Measurements from ENCODE around the gene VKORC1.

VKORC1 gene

DNA sequence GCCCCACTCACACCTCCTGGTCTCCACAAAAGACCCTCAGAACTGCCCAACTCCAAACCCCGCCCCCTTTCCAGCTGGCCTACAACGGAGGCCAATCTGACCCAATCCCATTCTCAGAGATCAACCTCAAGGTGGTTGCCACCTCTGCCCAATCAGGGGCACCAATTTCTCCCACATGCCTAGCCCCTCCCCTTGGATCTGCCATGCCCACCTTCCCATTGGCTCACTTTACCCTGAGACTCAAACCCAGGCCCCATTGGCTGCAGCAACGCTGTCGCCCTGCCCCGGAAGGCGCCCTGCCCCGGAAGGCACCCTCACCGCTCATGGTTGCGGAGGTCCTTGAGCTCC, 31.1 kb downstream of the VKORC1 start:
- no peak for DNase-seq (ENCODE audit: low spot score)

DNA sequence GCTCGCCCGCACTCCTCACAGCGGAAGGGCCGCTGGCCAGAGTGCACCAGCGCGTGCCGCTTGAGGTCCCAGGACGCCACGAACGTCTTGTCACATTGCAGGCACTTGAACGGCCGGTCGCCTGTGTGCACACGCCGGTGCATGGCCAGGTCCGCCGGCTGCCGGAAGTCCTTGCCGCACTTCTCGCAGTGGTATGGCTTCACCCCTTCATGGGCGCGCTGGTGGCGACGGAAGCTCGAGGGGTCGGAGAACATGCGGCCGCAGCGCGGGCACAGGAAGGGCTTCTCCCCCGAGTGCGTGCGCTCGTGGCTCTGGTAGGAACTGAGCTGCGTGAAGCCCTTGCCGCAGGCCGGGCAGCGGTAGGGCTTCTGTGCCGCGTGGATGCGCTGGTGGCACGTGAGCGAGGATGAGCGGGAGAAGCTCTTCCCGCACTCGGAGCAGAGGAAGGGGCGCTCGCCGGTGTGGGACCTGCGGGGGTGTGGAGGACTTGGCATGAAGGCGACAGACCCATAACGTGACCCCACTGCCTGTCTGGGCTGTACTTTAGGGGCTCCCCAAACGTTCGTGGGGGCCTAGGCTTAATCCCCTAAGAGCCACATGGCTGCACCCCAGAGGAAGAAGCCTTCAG, 32.7 kb downstream of the VKORC1 start:
- no peak for DNase-seq (ENCODE audit: low spot score)

DNA sequence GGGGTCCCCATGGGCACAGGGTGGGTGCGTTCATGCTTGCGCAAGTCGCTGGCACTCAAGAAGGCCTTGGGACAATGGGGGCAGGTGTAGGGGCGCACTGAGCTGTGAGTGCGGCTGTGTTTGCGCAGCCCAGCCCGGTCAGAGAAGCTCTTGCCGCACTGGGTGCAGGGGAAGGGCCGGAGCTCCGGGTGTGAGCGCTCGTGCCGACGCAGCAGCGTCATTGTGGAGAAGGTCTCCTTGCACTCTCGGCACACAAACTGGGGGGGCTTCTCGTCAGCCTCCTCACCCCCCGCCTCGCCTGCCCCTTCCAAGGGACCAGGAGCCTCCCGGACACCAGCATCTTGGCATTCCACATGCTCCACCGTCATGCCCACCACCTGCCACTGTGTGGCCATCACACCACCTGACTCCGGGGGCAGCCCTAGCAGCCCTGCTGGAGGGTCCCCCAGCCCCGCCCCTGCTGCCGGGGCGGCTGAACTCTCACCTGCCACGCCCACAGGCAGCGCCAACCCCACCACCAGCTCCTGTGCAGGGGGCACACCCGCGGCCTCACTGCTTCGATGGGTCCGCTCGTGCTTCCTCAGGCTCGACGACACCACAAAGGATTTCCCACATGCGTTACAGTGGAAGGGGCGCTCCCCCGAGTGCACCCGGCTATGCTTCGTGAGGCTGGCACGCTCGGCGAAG, 33.3 kb downstream of the VKORC1 start:
- DNase-seq (ENCODE audit: low spot score) = no peak

DNA sequence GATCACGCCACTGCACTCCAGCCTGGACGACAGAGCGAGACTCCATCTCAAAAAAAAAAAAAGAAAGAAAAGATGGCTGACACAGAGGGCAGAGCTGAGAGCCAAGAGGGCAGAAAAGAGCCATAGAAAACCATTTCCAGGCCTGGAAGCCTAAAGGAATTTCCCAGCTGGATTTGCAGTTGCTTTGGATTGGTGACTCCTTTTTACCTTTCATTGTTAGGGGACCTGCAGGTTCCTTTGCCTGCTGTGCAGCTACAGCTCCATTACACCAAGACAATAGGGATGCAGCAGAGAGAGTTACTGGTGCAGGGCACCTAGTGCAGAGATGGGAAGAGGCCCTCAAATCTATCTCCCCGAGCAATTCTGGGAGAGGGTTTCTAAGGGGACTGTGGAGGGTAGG, 39.0 kb downstream of the VKORC1 start:
- no peak for DNase-seq (ENCODE audit: low spot score)

DNA sequence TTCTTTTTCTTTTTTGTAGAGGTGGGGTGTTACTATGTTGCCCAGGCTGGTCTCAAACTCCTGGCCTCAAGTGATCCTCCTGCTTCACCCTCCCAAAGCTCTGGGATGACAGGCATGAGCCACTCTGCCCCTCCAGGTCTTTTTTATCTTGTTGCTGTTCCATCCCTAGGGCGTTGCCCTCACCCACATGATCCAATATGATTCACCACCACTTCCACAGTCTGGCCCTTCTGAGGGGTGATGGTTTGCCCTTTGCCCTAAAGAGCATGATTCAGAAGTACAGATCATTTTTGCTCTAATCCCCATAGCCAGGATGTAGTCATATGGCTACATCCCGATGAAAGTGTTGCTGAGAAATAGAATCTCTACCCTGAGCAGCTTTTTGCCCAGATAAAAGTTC, 42.5 kb downstream of the VKORC1 start:
- no peak for DNase-seq (ENCODE audit: low spot score)

DNA sequence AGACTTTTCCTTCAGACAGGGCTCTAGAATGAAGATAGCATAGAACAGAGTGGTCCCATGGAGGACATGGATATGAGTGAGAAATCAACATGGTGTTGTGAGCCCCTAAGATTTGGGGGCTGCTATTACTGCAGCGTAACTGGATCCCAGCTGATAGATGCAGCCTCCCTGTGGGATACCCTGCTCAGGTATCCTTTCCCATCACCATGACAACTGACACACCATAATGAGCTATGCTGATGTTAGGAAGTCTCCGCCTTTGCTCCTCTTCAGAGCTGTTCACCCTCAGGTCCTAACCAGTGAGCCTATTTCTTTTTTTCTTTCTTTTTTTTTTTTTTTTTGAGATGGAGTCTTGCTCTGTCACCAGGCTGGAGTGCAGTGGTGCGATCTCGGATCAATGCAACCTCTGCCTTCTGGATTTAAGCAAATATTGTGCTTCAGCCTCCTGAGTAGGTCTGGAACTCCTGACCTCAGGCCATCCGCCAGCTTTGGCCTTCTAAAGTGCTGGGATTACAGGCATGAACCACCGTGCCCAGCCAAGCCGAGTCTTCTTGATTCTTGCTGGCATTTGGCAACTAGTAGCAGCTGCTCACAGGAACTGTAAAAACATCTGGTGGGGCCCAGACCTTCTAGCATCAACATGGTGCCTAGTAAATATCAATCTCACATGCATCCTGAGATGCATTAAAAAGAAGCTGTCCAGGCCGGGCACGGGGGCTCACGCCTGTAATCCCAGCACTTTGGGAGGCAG, 44.1 kb downstream of the VKORC1 start:
- DNase-seq (ENCODE audit: low spot score) = no peak

DNA sequence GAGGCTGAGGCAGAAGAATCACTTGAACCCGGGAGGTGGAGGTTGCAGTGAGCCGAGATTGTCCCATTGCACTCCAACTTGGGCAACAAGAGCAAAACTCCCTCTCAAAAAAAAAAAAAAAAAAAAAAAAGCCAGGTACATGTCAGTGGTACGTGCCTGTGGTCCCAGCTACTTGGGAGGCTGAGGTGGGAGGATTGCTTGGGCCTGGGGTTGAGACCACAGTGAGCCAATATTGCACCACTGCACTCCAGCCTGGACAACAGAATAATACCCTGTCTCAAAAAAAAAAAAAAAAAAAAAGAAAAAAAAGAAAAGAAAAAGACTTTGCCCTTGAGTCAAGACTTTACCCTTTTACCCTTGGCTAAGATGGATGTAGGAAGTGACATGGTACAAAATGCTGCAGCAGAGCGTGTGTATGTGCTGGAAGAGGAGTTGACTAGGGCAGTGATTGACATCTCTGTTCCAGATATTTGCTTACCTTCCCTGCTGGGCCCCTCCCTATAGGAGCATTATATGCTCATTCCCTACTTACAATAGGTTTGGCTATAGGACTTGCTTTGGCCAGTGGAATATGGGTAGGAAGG, 50.6 kb downstream of the VKORC1 start:
- DNase-seq (ENCODE audit: low spot score) = no peak

DNA sequence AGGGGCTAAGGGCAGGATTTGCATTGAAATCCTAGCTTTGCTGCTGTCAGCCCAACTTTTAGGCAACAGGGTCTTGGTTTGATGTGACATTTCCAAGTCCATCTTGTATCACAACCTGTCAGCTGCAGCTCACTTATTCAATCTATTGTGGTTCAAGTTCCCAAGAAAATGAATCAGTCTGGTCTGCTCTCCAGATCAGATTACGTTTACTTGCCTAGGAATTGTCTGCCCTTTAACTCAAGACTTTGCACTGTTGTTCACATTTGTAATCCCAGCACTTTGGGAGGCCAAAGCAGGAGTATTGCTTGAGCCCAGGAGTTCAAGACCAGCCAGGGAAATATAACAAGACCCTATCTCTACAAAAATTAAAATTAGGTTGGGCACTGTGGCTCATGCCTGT, 51.2 kb downstream of the VKORC1 start:
- DNase-seq (ENCODE audit: low spot score) = no peak

DNA sequence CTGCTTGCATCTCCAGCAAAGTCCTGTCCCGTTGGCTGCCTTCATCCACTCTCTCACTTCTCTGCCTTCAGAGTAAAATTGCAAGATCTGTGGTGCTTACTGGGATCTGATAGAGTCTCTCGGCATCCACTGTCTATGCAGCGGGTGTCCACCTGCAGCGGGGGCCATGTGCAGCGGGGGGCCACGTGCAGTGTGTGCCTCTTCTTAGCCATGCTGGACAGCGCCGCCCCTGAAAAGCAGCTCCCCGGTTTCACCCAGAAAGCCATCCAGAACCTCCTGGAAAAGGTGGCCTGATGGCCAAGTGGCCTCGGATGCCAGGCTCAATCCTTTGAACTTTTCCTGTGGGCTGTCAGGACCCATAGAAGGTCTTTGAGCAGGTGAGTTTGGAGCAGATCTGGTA, 51.7 kb downstream of the VKORC1 start:
- no peak for DNase-seq (ENCODE audit: low spot score)

All from NAMALWA (cell line).